Ishikawa (cell line): ENCODE measurements around the gene SLC6A11.

Experiments
- RAD21 ChIP-seq: IDR thresholded peaks from 2 replicates; pipeline ENCODE4 v1.6.1; 2012; ENCODE audit warnings: low read depth
- TEAD4 ChIP-seq: IDR thresholded peaks from 2 replicates; pipeline ENCODE4 v1.6.1; 2012

DNA sequence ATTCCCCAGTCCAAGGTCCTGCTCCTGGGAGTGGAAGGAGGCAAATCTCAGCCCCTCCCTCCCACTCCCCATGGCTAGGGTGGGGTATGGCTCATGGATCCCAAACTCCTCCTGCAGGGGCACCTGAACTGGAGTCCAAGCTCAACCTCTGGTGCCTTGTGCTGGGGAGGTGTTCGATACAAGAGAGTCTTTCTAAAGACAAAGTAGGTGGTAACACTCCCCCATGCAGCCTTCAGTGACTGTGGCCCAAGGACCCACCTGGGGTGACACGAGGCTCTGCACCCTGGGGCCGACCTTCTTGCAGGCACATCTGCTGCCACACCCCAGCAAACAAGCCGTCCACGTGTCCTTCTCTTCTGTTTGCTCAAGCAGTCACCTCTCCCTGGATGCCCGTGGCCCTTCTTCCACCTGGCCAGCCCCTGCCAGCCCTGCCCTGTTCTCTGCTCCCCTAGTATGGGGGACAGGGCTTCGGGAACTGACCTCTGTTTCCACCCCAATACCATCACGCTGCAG lies 36.7 kb upstream of the SLC6A11 start:
- TF ChIP-seq RAD21 (no peak), TEAD4 (no peak)
